PFSK-1 (cell line): Measurements from ENCODE around the gene TMEM144.

Experiments used
- TAF1 ChIP-seq: IDR thresholded peaks from 2 replicates; pipeline ENCODE4 v1.6.1; 2012; ENCODE audit warnings: low read length, control low read depth, borderline replicate concordance; ENCODE audit not compliant: insufficient read depth
- TF ChIP-seq, protein P1 (sequence below), 2 experiments: IDR thresholded peaks; 2 replicates each; pipeline versions ENCODE4 v1.6.1 to v1.8.0; 2011 to 2012; ENCODE audit warnings: low read depth in 2 of 2, low read length in 2 of 2, control low read depth in 1 of 2, inconsistent platforms in 1 of 2, mild to moderate bottlenecking in 1 of 2, moderate library complexity in 1 of 2; ENCODE audit not compliant: insufficient read depth in 1 of 2

DNA sequence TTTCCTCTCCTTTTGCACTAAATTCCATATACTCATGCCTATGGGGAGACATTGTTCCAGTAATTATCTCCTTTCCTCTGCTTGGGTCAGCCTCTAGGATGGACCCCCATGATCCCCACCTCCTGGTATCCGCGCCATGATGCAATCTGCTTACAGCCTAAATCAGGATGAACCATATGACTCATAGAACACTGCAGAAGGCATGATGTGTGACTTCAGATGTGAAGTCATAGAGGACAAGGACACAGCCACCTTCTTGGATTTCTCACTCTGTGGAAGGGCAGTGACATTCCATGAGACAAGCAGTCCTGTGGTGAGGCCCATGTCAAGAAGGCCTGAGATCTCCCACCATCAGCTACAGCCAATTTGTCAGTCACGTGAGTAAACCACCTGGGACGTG lies 9.0 kb upstream of the TMEM144 start:
- TF ChIP-seq, protein P1, sequence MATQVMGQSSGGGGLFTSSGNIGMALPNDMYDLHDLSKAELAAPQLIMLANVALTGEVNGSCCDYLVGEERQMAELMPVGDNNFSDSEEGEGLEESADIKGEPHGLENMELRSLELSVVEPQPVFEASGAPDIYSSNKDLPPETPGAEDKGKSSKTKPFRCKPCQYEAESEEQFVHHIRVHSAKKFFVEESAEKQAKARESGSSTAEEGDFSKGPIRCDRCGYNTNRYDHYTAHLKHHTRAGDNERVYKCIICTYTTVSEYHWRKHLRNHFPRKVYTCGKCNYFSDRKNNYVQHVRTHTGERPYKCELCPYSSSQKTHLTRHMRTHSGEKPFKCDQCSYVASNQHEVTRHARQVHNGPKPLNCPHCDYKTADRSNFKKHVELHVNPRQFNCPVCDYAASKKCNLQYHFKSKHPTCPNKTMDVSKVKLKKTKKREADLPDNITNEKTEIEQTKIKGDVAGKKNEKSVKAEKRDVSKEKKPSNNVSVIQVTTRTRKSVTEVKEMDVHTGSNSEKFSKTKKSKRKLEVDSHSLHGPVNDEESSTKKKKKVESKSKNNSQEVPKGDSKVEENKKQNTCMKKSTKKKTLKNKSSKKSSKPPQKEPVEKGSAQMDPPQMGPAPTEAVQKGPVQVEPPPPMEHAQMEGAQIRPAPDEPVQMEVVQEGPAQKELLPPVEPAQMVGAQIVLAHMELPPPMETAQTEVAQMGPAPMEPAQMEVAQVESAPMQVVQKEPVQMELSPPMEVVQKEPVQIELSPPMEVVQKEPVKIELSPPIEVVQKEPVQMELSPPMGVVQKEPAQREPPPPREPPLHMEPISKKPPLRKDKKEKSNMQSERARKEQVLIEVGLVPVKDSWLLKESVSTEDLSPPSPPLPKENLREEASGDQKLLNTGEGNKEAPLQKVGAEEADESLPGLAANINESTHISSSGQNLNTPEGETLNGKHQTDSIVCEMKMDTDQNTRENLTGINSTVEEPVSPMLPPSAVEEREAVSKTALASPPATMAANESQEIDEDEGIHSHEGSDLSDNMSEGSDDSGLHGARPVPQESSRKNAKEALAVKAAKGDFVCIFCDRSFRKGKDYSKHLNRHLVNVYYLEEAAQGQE (IDR thresholded peaks at IDR 0.05; ENCODE audit: insufficient read depth in 1 of 2, low read depth in 2 of 2, low read length in 2 of 2) = no peak
- TF ChIP-seq TAF1 = no peak
